HuH-7 (cell line): ENCODE data around the gene POLR3K.

Experiments
- DNase-seq: peaks from one replicate; pipeline ENCODE4 v3.0.0; 2011; ENCODE audit warnings: low spot score

The POLR3K gene

DNA sequence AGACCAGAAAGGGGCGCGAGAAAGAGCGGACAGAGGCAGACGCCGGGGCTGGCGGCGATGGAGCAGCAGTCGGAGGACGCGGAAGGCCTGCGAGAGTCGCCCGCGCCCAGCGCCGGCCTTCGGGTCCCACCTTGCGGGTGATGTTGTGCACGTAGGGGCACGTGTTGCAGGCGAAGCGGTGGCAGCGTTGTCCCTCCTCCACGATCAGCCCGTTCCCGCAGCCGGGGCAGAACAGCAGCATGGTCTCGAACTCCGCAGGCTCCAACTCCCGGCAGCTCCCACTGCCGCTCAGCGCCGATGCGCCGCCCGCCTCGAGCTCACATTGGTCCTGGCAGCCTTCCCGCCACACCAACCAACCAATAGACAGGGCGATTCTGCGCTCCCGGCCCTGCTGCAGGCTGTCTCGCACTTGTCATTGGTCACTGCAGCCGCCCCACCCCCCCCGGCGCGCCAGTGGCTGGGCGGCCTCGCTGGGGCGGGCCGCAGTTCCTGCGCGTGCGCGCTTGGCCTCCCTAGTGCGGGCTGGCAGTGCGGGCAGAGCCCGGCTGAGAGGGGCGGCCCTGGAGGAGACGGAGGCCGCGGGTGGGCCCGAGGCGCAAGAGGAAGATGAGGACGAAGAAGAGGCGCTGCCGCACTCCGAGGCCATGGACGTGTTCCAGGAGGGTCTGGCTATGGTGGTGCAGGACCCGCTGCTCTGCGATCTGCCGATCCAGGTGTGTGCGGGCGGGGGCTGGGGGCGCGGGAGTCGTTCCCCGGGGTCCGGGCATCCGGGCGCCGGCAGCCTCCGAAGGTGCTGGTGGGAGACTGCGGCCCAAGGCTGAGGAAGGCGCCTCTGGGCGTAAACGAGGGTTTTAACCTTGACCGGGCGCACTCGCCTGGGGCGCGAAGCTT is at the start of gene POLR3K, which contains the start of gene SNRNP25:
Gene POLR3K (minus strand): TSS at position 263 of the 891 bp plus-strand sequence. CDS start 22 bp downstream, at position 241.
Gene SNRNP25 (plus strand): TSS at position 483 of the 891 bp plus-strand sequence. CDS start 189 bp downstream, at position 672.
- DNase-seq: peak; percentile 92

DNA sequence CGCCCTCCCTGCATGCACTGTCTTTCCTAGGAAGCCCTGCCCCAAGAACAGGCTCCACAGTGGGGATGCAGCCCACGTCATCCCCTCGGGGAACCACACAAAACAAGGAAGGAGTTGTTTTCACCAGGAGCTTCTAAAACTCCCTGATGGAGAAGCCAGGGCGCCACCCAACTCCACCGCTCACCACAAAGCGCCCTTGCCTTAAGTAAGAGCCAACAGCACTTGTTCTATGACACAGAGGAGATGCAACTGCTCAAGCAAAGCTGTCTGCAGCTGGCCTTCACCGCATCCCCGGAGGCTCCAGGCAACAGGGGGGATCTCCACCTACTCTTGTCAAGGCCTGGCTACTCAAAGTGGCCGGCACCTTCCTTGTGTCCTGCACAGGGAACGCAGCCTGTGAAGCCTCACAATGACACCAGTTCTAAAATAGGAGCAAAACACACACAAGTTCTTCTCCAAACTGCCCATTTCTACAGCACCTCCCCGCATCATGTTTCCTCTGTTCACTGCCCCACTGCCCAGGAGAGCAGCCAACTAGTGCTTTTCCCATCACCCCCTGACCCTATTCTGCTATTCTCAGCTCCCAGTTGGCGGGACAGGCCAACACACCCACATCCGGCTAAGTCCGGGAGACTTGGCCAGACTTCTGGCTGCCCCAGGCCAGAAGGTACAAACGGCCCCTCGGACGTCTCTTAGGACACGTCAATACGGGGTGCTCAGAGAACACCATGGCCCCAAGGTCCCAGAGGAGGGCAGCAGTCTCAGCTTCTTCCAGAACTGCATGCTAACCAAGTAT is 48.9 kb upstream of the POLR3K start:
- DNase-seq: no peak

DNA sequence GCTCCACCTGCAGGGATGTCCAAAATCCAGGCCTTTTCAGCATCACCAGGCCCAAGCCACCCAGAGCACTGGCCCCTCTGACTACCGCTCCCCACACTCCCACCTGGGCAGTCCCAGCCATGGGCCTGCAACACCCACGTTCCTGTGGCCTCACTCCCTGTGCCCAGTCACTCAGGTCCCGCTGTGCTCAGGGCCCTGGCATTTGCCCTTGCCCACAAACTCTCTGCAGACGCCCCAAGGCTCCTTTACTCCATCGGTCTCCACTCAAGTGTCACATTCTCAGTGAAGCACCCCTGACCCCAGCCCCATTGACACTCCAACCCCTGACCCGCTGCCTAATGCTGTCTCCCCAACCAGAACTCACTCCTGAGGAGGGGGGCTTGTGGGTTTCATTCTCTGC is 48.2 kb upstream of the POLR3K start:
- DNase-seq: no peak

DNA sequence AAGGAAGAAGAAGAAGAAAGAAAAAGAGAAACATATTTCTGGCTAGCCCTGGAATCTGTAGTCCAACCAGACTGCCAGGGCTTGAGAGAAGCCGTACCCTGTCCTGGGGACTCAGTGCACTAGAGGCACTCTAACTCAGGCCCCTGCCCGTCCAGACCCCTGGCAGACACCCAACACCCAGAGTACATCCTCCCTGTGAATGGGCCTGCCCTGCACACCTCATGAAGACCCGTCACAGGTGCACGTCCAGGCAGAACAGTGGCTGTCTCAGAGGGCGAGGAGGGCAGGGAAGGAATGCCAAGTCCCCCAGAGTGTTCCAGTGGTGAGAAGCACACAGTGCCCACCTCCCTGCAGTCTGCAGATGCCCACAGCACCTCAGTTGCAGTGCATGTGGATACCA is 47.6 kb upstream of the POLR3K start:
- DNase-seq: no peak

DNA sequence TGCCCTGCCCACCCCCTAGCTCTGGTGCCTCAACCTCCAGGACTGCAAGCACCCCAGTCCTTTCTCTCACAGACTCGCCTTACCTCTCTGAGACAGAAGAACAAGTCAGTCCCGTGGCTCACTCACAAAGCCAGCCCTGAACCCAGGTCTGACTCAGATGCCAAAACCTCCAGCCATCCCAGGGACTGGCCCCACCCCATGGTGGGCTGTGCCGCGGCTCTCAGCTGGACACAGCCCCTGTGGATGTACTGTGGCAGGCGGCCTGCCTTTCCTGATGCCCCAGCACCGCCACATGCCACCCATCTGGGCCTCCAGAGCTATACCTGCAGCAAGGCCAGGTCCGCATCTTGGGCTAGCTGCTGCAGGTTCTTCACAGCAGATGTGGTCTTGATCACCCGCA is 44.4 kb upstream of the POLR3K start:
- DNase-seq: no peak

DNA sequence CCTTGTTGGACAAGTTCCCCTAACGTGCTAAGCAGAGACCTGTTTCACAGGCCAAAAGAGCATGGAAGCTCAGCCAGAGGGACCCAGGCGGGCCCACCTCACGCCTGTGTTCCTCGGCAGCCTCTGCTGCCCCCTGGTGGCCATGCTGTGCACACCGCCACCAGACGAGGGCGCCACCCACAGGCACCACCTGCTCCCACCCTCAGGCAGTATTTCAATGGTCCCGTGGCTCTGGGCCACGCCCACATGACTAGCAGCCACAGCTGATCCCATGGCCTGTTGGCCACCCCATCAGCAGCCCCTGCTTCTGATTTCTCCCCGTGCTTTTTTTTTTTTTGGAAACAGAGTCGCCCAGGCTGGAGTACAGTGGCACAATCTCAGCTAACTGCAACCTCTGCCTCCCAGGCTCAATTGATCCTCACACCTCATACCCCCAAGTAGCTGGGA is 43.5 kb upstream of the POLR3K start:
- DNase-seq: peak; percentile 80

DNA sequence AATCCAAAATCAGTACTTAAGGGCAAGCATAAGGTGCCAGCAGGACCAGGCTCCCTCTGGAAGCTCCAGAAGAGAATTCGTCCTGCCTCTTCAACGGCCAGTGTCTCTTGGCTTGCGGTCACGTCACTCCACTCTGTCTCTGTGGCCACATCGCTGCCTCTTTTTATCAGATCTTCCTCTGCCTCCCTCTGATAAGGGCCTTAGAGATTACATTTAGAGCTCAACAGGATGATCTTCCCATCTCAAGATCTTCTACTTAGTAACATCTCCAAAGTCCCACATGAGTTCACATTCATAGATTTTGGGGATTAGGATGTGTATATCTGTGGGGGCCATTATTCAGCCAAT is 41.5 kb upstream of the POLR3K start:
- DNase-seq: no peak

DNA sequence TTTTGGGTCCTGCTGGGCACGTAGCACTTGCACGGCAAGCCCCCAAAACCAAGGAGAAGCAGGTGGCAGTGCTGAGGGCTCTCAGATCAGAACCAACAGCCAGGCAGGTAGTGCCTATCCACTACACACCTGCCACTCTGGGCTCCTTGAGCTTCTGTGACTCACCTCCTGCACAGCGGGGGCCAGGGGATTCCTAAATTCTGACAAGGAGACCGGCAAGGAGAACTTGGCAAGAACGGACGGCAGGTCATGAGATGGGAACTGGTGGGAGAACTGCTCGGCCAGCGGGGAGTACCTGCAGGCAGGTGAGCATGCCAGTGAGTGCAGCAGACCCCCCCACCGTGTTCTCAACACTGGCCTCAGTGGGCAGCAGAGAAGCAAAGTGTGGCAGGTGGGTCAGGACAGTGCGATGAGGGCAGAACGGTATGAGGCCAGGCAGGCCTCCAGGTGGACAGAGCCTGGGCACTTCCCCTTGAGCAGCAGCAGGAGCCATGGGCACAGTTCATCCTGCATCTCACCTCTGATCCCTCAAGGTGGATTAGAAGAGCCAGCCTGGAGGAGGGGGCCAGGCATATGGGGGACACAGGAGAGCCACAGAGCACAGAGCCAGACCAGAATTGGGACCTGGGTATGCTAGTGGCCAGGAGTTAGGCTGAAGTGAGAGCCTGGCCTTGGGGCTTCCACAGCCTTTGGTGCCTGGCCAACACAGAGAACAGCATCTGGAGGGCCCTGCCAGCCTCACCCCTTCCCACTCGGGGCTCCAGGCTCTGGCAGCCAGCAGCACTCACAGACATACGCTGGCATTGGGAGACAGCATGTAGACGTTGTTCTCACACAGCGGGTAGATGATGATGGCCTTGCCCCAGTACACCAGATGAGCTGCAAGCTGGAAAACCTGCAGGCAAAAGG is 39.3 kb upstream of the POLR3K start:
- DNase-seq: no peak

DNA sequence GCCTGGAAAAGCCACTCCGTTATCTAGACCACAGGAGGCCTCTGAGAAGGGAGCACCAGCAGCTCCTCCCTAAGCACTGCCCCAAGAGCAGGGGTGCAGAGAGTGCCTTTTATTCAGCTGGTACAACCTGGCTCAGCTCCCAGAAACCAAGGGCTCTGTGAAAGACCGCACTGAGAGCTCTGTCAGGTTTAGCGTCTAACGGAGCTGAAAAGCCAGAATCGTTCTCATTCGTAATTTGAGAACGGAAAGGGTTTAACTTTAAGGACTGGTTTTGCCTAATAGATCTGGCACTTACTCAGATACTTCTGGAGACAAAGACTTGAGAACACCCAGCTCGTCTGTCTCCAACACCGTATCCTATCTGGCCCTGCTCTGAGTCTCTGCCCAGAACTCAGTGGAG is 38.1 kb upstream of the POLR3K start:
- DNase-seq: no peak

DNA sequence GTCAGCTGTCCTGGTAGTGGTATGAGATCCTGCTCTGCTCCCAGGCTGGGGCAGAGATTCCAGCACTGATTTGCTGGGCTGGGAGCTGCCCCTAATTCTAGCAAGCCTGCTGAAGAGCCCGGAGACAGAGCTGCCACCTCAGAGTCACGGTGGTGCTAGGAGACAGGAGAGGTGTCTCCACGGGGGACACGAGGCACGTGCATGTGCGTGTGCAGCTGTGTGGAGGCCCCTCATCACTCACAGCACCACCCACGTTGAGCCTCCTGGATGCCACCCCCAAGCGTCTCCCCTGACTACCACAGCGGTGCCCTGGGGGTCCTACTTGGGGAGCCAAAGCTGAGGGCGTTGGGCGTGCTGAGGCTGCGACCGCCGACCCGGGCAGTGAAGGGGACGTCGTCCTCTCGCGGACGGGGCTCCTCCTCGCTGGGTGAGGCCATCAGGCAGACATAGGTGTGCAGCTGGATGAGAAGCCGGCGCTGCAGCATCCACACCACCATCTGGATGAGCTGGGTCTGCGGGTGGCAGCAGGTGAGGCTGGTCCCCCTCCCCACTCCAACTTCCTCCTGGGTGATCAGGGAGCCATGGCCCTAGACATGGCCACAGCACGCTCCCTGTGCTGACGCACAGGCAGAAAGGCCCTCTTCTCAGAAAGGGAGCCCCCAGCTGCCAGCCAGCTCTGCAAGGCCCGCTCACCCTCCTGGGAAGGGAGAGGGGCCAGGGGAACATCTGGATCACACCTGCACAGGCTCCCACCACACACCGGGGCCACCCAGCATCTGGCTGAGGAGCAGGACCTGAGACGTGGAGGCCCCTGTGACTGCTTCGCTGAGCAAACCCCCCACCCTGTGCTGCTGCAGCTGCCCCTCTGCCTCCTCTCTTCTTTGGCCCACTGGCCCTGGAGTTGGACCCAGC is 36.2 kb upstream of the POLR3K start:
- no peak for DNase-seq

DNA sequence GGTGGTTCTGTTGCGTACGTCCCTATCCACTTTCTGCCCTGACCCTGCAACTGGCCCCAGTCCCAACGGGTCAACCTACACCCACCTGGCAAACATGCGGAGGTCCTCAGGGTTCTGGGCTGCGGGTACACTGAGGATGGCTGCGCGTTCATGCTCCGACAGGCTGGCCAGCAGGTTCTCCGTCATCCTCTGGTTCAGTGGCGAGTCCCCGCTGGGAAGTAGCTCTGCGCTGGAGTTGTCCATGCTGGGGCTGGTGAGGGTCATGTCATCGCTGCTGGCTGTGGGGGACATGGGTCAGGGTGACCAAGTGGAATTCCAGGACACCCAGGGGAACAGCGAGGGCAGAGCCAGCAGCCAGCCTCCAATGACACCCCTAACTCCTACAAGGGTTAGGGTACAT is 35.2 kb upstream of the POLR3K start:
- DNase-seq: no peak

DNA sequence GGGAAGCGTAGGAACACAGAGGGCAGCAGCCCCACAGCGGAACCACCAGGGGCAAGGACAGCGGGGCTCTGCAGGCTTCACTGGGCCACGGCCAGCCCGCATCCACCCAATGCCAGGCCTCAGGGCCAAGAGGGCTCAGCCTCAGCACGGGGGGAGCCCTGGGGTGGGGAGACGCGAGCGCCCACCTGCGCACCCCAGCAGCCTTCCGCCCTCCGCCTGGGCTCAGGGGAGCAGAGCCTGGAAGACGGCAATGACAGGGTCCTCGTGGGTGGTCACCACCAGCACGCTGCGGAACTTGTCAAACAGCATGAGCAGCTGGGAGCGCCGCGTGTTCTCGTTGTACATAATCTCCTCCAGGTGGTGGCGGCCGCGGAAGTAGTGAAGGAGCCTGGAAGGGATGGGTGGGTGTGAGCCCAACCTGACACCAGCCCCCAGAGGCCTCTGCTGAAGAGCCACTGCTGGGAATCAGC is 33.1 kb upstream of the POLR3K start:
- no peak for DNase-seq

DNA sequence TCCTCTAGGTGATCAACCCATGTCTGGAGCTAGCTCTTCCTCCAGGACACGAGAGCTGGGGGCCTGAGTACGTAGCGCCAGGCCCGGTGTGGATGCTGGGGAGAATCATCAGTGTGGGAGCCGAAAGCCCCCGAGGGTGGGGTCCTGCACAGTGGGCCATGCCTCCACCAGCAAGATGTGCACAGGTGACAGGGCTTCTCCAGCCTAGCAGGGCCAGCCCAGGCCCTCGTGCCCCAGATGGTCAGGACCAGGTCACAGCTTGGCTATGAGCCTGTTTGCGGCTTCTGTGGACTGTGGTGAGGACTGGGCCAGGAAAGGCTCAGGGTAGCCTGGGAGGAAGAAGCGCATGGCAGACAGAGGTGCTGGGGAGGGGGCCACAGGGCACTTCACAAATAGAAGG is 32.5 kb upstream of the POLR3K start:
- no peak for DNase-seq

DNA sequence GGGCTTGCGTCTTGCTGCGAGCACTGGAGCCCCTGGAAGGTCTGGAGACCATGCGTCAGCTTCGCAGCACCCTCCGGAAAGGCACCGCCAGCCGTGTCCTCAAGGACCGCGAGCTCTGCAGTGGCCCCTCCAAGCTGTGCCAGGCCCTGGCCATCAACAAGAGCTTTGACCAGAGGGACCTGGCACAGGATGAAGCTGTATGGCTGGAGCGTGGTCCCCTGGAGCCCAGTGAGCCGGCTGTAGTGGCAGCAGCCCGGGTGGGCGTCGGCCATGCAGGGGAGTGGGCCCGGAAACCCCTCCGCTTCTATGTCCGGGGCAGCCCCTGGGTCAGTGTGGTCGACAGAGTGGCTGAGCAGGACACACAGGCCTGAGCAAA is 32.0 kb upstream of the POLR3K start:
- DNase-seq: no peak

DNA sequence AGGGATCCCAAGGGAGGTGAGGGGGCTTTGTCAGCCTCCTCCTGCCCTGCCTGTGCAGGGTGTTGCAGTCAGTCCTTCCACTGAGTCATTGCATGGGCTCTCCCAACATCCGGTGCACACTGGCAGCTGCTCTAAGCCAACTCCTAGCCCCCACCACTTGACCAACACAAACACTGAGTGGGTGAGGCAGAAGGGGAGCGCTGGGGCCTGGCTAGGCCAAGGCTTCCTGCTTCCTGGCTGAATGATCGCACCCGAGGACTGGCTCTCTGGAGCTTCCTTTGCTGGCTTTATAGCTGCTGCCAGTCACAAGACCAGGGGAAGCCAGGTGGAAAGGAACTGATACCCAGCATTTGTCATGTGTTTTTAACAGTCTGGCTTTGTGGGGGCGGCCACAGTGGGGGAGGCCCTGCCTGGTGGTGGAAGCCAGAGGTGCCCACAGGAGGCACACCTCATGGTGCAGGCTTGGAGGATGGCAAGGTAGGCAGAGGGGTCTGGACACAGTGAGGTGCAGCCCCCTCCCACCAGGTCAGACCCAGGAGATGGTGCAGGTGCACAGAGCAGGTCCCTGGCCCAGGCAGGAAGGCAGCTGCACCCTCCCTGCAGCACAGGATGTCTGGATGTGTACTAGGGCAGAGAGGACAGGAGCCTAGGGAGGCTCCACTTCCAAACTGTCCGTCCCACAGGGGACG is 31.5 kb upstream of the POLR3K start:
- DNase-seq: no peak

DNA sequence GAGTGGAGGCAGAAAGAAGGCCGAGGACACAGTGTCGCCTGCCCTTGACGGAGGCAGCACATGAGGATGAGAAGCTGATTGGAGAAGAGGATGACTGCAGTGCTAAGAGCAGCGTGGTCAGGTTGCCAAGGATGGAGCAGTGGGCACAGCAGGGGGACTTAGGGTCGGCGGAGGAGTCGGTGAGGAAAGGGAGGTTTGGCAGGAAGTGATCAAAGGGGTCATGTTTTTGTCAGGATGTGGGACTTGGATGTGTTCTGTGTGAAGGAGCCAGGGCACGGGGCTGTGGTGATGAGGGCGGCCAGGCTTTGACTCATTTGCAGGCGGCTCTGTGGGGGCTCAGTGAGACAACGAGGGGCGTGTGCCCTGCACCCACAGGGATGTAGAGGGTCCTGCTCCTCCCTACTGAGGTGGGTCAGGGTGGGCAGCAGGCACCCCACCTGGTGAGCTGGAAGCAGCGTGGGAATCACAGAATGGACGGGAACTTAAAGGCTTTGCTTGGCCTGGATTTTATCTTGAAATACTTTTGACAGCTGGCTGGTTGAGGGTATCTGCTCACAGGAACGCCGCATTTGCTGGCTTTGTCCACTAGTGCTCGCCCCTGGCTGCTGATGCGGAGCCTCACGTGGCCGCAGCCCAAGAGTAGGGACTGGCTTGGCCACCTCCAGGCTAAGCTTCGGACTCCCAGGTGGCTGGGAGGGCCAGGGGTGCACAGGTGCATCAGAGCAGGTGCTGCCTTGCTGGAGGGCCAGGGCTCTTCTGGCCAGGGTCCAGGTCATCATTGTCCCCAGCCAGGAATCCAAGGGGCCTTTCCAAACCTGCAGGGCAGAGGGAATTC is 30.6 kb upstream of the POLR3K start:
- no peak for DNase-seq

DNA sequence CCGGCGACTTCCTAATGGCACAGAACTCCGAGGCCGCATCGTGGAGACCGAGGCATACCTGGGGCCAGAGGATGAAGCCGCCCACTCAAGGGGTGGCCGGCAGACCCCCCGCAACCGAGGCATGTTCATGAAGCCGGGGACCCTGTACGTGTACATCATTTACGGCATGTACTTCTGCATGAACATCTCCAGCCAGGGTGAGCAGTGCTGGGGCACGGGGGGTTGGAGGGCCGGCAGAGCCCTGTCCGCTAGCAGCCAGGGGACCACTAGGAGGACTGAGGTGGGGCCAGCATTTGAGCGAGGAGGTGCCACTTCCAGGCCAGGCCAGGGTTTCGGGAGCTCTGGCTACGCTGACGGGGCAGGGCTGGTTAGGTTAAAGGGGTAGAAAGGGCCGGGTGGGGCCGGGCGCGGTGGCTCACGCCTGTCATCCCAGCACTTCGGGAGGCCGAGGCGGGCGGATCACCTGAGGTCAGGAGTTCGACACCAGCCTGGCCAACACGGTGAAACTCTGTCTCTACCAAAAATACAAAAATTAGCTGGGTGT is 29.7 kb upstream of the POLR3K start:
- no peak for DNase-seq

DNA sequence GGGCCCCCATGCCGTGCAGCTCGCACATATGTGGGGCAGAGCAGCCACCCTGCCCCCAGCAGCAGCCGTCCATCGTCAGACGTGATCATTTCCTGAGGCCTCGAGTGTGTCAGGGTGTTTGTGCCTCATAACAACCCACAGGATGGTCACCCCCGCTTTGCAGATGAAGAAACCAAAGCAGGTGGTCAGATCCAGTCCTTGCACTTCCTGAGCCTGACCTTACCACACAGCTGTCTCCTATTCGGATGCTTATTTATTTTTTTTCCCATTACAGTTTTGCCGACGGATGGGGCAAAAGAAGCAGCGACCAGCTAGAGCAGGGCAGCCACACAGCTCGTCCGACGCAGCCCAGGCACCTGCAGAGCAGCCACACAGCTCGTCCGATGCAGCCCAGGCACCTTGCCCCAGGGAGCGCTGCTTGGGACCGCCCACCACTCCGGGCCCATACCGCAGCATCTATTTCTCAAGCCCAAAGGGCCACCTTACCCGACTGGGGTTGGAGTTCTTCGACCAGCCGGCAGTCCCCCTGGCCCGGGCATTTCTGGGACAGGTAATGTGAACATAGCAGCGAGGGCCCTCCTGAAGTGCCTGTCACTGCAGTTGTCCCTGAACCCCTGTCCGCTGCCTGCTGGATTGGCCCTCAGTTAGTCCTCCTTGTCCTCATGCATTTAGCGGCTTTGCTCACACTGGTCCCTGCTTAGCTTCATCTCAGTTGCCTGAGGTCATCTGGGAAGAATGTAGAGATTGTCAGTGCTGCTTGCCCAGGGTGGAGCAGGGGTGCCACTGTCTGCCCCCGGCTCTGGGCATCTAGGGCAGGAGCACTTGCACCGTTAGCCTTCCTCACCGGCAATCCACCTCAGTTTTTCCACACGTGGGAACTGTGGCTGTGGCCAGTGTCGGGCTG is 26.0 kb upstream of the POLR3K start:
- DNase-seq: no peak
